SHP77 (cell line): Measurements from ENCODE around the gene ZSWIM8.
A peak's percentile ranks its signal among the peaks of the same experiment; 100 is the strongest.
"Not testable (repeated sequence)": the region's sequence is repeated elsewhere in the genome, so short reads cannot be mapped to it uniquely, and the experiment has no call there.

Experiments
- DNase-seq, 2 experiments: peaks; one replicate each; lab custom pipeline; 2025; lab: John Stamatoyannopoulos, UW

Gene ZSWIM8, protein sequence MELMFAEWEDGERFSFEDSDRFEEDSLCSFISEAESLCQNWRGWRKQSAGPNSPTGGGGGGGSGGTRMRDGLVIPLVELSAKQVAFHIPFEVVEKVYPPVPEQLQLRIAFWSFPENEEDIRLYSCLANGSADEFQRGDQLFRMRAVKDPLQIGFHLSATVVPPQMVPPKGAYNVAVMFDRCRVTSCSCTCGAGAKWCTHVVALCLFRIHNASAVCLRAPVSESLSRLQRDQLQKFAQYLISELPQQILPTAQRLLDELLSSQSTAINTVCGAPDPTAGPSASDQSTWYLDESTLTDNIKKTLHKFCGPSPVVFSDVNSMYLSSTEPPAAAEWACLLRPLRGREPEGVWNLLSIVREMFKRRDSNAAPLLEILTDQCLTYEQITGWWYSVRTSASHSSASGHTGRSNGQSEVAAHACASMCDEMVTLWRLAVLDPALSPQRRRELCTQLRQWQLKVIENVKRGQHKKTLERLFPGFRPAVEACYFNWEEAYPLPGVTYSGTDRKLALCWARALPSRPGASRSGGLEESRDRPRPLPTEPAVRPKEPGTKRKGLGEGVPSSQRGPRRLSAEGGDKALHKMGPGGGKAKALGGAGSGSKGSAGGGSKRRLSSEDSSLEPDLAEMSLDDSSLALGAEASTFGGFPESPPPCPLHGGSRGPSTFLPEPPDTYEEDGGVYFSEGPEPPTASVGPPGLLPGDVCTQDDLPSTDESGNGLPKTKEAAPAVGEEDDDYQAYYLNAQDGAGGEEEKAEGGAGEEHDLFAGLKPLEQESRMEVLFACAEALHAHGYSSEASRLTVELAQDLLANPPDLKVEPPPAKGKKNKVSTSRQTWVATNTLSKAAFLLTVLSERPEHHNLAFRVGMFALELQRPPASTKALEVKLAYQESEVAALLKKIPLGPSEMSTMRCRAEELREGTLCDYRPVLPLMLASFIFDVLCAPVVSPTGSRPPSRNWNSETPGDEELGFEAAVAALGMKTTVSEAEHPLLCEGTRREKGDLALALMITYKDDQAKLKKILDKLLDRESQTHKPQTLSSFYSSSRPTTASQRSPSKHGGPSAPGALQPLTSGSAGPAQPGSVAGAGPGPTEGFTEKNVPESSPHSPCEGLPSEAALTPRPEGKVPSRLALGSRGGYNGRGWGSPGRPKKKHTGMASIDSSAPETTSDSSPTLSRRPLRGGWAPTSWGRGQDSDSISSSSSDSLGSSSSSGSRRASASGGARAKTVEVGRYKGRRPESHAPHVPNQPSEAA (N-terminal part only)

GRCh38 chr10:73785211-73785720 is at the start of gene ZSWIM8:
Gene ZSWIM8 (plus strand): TSS chr10:73785606. CDS start chr10:73785879, 273 bp downstream.
- peak; percentile 72 to 78 for DNase-seq

- not testable (repeated sequence) for DNase-seq
Observed at GRCh38 chr10:73740501-73741254, 44.7 kb upstream of the ZSWIM8 start.

DNA sequence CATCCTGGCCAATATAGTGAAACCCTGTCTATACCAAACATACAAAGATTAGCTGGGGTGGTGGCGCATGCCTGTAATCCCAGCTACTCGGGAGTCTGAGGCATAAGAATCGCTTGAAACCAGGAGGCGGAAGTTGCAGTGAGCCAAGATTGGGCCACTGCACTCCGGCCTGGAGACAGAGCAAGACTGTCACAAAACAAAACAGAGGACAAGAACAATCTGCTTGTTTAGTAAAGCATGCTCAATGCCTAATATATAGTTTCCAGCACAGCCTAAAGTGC is 43.0 kb upstream of the ZSWIM8 start:
- DNase-seq: no peak

- DNase-seq: no peak
Observed at GRCh38 chr10:73743327-73743904, 42.0 kb upstream of the ZSWIM8 start.

GRCh38 chr10:73743905-73744663 is 41.3 kb upstream of the ZSWIM8 start, which contains the start of gene SEC24C:
Gene SEC24C (plus strand): TSS chr10:73744372. CDS start chr10:73746833, 2,461 bp downstream.
- peak; percentile 72 to 79 for DNase-seq

DNA sequence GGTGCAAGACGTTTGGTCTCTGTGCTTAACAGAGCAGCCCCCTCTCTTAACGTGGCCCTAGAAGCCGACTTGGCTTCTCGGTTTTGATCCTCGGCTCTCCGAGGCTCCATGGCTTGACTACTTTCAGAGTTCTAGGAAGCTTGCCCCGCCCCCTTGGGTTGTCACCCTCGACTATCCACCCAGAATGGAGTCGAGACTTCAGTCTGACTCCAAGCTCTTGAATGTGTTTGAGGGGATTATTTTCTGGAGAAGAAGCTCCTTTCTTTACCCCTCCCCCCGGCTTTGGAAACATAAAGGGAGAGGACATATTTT is 40.8 kb upstream of the ZSWIM8 start:
- DNase-seq: peak; percentile 1 to 7

GRCh38 chr10:73746721-73747120 is 38.7 kb upstream of the ZSWIM8 start:
- DNase-seq: no peak

DNA sequence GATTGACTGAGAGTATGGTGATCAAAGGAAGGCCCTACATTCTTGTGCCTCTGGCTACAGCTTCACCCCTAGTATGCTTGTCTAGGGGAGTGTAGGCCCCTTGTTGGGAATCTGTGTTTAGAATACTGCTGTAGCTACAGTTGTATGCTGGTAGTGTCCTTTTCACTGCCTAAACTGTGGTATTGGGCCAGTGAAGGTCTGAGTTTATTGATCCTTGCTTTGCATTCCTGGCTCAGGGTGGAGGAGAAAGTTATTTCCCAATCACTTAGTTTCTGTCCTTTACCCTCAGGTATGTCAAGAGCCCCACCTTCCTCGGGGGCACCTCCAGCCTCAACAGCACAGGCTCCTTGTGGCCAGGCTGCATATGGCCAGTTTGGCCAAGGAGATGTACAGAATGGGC is 34.6 kb upstream of the ZSWIM8 start:
- no peak for DNase-seq

DNA sequence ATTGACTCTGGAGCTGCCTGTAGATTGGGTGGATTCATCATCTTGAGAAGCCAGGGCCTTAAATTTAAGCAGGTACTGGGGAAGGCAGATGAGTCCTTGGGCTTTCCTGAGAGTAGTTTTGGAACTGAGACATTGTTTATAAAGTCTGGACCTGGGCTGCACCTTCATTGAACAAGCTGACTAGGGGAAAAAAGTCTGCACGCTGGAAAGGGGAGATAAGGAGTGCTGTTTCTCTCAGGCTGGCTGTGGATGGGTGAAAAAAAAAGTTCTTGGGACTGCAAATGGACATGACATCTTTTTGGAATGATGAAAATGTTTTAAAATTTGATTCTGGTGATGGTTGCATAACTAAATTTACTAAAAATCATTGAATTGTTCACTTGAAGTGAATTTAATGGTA is 29.2 kb upstream of the ZSWIM8 start:
- DNase-seq: no peak

GRCh38 chr10:73758704-73759511 is 26.5 kb upstream of the ZSWIM8 start:
- DNase-seq: no peak

DNA sequence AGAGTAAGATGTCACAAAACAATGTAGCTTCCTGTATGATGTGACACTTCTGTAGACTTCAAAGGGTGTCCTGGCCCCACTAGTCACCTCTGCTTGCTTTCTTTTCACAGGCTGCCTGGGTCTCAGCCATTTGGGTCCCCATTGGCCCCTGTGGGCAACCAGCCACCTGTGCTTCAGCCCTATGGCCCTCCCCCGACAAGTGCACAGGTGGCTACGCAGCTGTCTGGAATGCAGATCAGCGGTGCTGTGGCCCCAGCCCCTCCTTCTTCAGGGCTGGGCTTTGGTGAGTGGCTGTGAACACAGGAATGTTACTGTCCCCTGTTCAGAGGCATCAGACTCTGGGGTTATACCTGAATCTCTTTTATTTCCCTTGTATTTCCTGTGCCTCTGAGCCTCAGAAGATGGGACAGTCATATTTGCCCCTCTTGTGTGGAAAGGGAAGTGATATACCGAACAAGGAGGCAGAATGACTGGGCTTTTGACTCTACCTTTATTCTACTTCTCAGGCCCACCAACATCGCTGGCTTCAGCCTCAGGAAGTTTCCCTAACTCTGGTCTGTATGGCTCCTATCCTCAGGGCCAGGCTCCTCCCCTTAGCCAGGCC is 25.8 kb upstream of the ZSWIM8 start:
- DNase-seq: no peak

DNA sequence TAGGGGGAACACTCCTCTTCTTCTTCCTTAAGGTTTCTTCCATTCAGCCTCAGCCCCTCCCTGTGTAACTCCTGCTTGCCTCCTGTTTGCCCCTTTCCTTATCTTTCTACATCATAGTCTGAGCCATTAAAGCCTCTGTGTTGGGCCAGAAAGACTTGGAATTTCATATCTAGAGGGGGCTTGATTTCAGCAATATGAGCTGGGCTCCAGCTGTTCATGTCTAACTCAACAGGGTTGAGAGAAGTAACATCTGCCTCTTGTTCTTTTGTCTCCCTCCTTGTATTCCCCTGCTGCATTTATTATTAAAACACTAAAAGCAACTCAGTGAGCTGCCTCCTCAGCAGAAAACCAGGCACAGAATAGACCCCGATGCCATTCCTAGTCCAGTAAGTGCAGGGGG is 23.6 kb upstream of the ZSWIM8 start:
- no peak for DNase-seq

GRCh38 chr10:73762915-73763314 is 22.5 kb upstream of the ZSWIM8 start:
- no peak for DNase-seq

DNA sequence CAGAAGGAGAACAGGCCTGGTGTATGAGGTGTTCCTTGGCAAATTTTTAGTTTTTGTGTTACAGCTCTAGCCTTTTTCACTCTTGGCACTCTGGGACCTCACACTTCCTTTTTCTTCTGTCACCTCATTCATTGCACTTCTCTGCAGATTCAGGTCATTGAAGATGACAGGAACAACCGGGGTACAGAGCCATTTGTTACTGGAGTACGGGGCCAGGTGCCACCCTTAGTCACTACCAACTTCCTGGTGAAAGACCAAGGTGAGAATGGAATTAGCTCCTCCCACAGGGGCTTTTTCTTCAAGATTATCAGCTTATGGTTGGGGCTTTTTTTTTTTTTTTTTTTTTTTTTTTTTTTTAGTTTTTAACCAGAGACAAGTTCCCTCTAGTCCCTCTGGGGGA is 22.1 kb upstream of the ZSWIM8 start:
- DNase-seq: no peak

DNA sequence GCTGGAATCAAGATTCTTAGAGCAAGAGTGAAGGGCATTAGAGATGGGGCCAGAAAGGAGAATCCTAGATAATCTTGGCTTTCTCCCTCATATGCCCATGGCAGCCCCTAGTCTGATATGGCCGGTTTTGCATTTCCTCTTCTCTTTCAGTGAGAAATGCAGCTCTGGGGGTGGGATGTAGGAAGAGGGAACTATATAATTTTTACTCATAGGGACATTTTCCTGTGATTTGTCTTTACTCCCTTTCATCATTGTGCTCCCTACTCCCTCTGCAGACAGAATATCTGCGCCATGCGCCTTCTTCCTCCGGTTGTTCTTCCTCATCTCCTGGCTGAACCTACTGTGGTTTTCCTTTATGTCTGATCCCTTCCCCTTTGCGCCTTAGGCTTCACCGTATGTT is 20.3 kb upstream of the ZSWIM8 start:
- DNase-seq: no peak

- no peak for DNase-seq
Observed at GRCh38 chr10:73768881-73769280, 16.5 kb upstream of the ZSWIM8 start.

GRCh38 chr10:73769396-73769795 is 16.0 kb upstream of the ZSWIM8 start:
- no peak for DNase-seq

DNA sequence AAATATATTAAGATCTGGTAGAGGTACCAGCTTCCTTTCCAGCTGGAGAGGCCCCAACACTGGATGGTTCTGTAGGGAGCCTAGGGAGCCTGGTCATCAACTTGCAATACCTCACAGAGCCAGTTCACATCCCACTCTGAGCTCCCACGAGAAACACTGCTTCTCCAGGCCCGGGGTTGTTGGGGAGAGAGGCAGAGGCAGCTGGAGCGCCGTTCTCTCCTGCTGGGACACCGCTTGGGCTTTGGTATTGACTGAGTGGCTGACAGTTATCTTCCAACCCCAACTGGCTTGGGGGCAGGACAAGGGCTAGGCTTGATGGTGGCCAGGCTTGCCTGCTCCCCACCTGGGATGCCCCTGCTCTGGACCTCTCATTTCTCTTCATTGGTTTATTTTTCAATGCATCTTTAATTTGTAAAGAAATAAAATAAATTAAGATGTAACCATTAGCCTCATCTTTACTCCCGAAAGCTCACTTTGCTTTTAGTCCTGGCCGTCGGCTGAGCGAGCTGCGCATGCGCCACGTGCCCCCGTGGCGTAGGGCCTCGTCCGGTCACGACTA is 13.6 kb upstream of the ZSWIM8 start:
- peak in 1 of 2 experiments; percentile 40 for DNase-seq
